Mesenchymal stem cell (in vitro differentiated cells and primary cell): ENCODE measurements around the gene MEIS2.

Experiments
- DNase-seq: peaks from one replicate; pipeline ENCODE4 v3.0.0-alpha.2; 2013
- H2AFZ ChIP-seq: one replicate; pipeline ENCODE4 v1.6.1; 2013; ENCODE audit warnings: low read depth, mild to moderate bottlenecking, control low read depth, inconsistent platforms, low read length, moderate library complexity
- H2AK5ac ChIP-seq: 2 replicates; pipeline ENCODE4 v1.6.1; 2013; ENCODE audit warnings: low read length, moderate library complexity, mild to moderate bottlenecking, inconsistent platforms; ENCODE audit not compliant: severe bottlenecking
- H2BK120ac ChIP-seq: one replicate; pipeline ENCODE4 v1.6.1; 2013; ENCODE audit warnings: low read depth, mild to moderate bottlenecking, inconsistent platforms, low read length, moderate library complexity
- H2BK12ac ChIP-seq, 2 experiments: one replicate each; pipeline ENCODE4 v1.6.1; 2013; ENCODE audit warnings: inconsistent platforms in 2 of 2, low read length in 2 of 2, mild to moderate bottlenecking in 2 of 2, moderate library complexity in 2 of 2, control low read depth in 1 of 2
- H2BK15ac ChIP-seq: one replicate; pipeline ENCODE4 v1.6.1; 2013; ENCODE audit warnings: mild to moderate bottlenecking, low read depth, inconsistent platforms; ENCODE audit not compliant: poor library complexity, severe bottlenecking
- H2BK5ac ChIP-seq: 2 replicates; pipeline ENCODE4 v1.6.1; 2013; ENCODE audit warnings: low read depth, mild to moderate bottlenecking, low read length, control low read depth, inconsistent platforms; ENCODE audit not compliant: poor library complexity, severe bottlenecking
- H3K14ac ChIP-seq, 2 experiments: one replicate each; pipeline ENCODE4 v1.6.1; 2013; ENCODE audit warnings: inconsistent platforms in 2 of 2, low read length in 2 of 2, control low read depth in 1 of 2, mild to moderate bottlenecking in 1 of 2, moderate library complexity in 1 of 2
- H3K18ac ChIP-seq, 2 experiments: one replicate each; pipeline ENCODE4 v1.6.1; 2013; ENCODE audit warnings: inconsistent platforms in 2 of 2, low read length in 2 of 2, control low read depth in 1 of 2, low read depth in 1 of 2, mild to moderate bottlenecking in 1 of 2
- H3K23ac ChIP-seq, 2 experiments: one replicate each; pipeline ENCODE4 v1.6.1; 2013; ENCODE audit warnings: inconsistent platforms in 2 of 2, low read length in 2 of 2, mild to moderate bottlenecking in 2 of 2, moderate library complexity in 2 of 2, control low read depth in 1 of 2
- H3K27ac ChIP-seq: 2 replicates; pipeline ENCODE4 v1.5.1; 2013; ENCODE audit warnings: mild to moderate bottlenecking, moderate library complexity, low read length, control low read depth, inconsistent platforms; ENCODE audit not compliant: poor library complexity, severe bottlenecking
- H3K27me3 ChIP-seq, 2 experiments: 2 replicates each; pipeline versions ENCODE4 v1.6.1 to v1.7.0; 2013; ENCODE audit warnings: low read length in 2 of 2, mild to moderate bottlenecking in 2 of 2, moderate library complexity in 2 of 2, control low read depth in 1 of 2, inconsistent platforms in 1 of 2; ENCODE audit not compliant: control insufficient read depth in 1 of 2, insufficient read depth in 1 of 2
- H3K36me3 ChIP-seq, 2 experiments: 2 replicates each; pipeline versions ENCODE4 v1.6.1 to v1.7.0; 2013; ENCODE audit warnings: low read length in 2 of 2, control low read depth in 1 of 2, inconsistent platforms in 1 of 2, low read depth in 1 of 2, mild to moderate bottlenecking in 1 of 2; ENCODE audit not compliant: insufficient read depth in 2 of 2, control insufficient read depth in 1 of 2
- H3K4ac ChIP-seq, 2 experiments: one replicate each; pipeline ENCODE4 v1.6.1; 2013; ENCODE audit warnings: inconsistent platforms in 2 of 2, low read length in 2 of 2, mild to moderate bottlenecking in 2 of 2, moderate library complexity in 2 of 2, control low read depth in 1 of 2, low read depth in 1 of 2
- H3K4me1 ChIP-seq: 2 replicates; pipeline ENCODE4 v1.6.1; 2013; ENCODE audit warnings: low read depth, low read length, control low read depth; ENCODE audit not compliant: control insufficient read depth, insufficient read depth
- H3K4me2 ChIP-seq: 2 replicates; pipeline ENCODE4 v1.6.1; 2013; ENCODE audit warnings: low read length, mild to moderate bottlenecking, inconsistent platforms; ENCODE audit not compliant: poor library complexity, severe bottlenecking
- H3K4me3 ChIP-seq, 2 experiments: 2 replicates each; pipeline versions ENCODE4 v1.5.1 to v1.7.0; 2013; ENCODE audit warnings: low read length in 2 of 2, mild to moderate bottlenecking in 2 of 2, control low read depth in 1 of 2, low read depth in 1 of 2; ENCODE audit not compliant: insufficient read depth in 1 of 2
- H3K79me1 ChIP-seq: replicated peaks from 2 replicates; pipeline ENCODE4 v1.6.1; 2013; ENCODE audit warnings: mild to moderate bottlenecking, control low read depth, low read length, inconsistent platforms; ENCODE audit not compliant: poor library complexity, severe bottlenecking
- H3K9ac ChIP-seq: 2 replicates; pipeline ENCODE4 v1.7.0; 2013; ENCODE audit warnings: mild to moderate bottlenecking, low read length, moderate library complexity
- H3K9me3 ChIP-seq: 2 replicates; pipeline ENCODE4 v1.7.0; 2013; ENCODE audit warnings: mild to moderate bottlenecking, low read length; ENCODE audit not compliant: control insufficient read depth
- H4K8ac ChIP-seq: one replicate; pipeline ENCODE4 v1.6.1; 2013; ENCODE audit warnings: inconsistent platforms, mild to moderate bottlenecking, low read length, moderate library complexity
- H4K91ac ChIP-seq: one replicate; pipeline ENCODE4 v1.6.1; 2013; ENCODE audit warnings: mild to moderate bottlenecking, low read length, inconsistent platforms
- WGBS: methylation state at CpG from one replicate; pipeline ENCODE4 v1.1.7; 2013; ENCODE audit warnings: mixed read lengths; 5-methylcytosine and 5-hydroxymethylcytosine counted together

Gene MEIS2

DNA sequence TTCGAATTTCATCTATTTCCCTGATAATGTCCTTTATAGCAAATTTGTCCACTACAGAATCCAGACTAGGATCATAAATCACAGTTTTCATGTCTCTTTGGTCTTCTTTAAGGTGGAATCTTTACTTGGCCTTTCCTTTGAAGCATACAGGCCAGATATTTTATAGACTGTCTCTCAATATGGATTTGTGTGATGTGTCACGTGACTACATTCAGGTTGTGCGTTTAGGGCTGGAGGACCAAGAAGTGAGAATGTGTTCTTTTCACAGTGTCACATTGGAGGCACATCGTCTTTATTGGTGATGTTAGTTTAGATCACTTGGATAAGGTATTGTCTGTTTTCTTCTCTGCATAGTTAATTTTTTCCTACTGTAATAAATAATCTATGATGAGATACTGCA is 232.9 kb downstream of the MEIS2 start:
- Histone ChIP-seq H2BK5ac (no peak overlapping the region), H3K4ac (no peak overlapping the region), H2BK15ac (no peak overlapping the region), H3K4me3 (no peak overlapping the region), H2AFZ (no peak overlapping the region), H3K36me3 (no peaks in the 10 kb centered on the region), H3K4me2 (no peak overlapping the region), H2BK120ac (no peak overlapping the region), H3K18ac (no peak overlapping the region), H3K79me1 (no peaks in the 10 kb centered on the region), H3K27ac (no peak overlapping the region), H3K9me3 (no peaks in the 10 kb centered on the region), H4K8ac (no peak overlapping the region), H2BK12ac (no peak overlapping the region), H3K4me1 (no peaks in the 10 kb centered on the region), H3K23ac (no peak overlapping the region), H2AK5ac (no peak overlapping the region), H3K27me3 (peaks cover 0 to 3% of the 10 kb centered on the region in 2 experiments), H4K91ac (no peak overlapping the region), H3K14ac (no peak overlapping the region), H3K9ac (no peak overlapping the region)
- 97% methylated on average over 3 of the region's 4 CpGs for WGBS
- no peak for DNase-seq

DNA sequence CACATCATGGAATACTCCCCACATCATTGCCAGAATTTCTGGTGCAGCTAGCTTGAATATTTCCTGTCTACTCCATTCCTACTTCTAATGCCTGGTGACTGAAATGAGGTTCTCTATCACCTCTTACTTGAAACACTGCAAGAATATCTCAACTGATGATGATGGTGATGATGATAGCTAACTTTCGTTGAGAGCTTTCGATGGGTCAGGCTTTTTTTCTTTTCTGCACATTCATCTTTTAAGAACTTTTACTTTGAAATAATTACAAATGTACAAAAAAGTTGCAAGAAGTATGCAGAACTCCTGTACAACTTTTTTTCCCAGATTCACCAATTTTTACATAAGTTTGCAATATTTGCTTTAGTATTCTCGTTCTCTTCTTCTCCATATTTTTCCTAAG is 233.5 kb downstream of the MEIS2 start:
- Histone ChIP-seq H3K23ac (no peak overlapping the region), H3K36me3 (no peaks in the 10 kb centered on the region), H3K4me1 (no peaks in the 10 kb centered on the region), H3K4me2 (no peak overlapping the region), H2BK5ac (no peak overlapping the region), H2BK15ac (no peak overlapping the region), H2AFZ (no peak overlapping the region), H3K27me3 (peaks cover 0 to 3% of the 10 kb centered on the region in 2 experiments), H4K91ac (no peak overlapping the region), H2BK12ac (no peak overlapping the region), H4K8ac (no peak overlapping the region), H3K18ac (no peak overlapping the region), H3K4ac (no peak overlapping the region), H3K27ac (no peak overlapping the region), H2BK120ac (no peak overlapping the region), H3K9ac (no peak overlapping the region), H3K79me1 (no peaks in the 10 kb centered on the region), H2AK5ac (no peak overlapping the region), H3K14ac (no peak overlapping the region), H3K4me3 (no peak overlapping the region), H3K9me3 (no peaks in the 10 kb centered on the region)
- no peak for DNase-seq
- no CpG with 5 or more reads among the region's 3 CpGs for WGBS

DNA sequence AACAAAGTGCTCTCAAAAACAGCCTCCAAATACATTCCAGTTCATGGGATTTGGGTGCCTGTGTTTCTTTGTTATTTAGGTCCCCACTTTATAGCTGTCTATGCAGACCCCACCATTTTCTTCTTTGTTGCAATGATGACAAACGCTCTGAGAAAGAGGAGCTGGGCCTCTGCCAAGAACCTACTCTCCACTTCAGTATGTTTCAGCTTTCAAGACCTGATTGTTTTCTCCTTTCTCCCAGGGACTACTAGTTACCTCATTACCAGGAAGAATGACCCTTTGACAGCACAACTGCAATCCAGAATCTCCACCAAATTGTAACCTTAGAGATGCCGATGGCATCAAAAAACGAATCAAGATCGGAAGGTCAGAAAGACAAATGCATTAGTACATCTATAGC is 236.8 kb downstream of the MEIS2 start:
- Histone ChIP-seq H3K36me3 (no peaks in the 10 kb centered on the region), H3K4me1 (no peaks in the 10 kb centered on the region), H2BK15ac (no peak overlapping the region), H2BK5ac (no peak overlapping the region), H2BK120ac (no peak overlapping the region), H3K23ac (no peak overlapping the region), H4K91ac (no peak overlapping the region), H3K27me3 (no peaks in the 10 kb centered on the region), H3K4me3 (no peak overlapping the region), H3K4ac (no peak overlapping the region), H3K27ac (no peak overlapping the region), H3K4me2 (no peak overlapping the region), H2AFZ (no peak overlapping the region), H4K8ac (no peak overlapping the region), H3K18ac (no peak overlapping the region), H3K79me1 (no peaks in the 10 kb centered on the region), H3K14ac (no peak overlapping the region), H3K9ac (no peak overlapping the region), H2AK5ac (no peak overlapping the region), H2BK12ac (no peak overlapping the region), H3K9me3 (no peaks in the 10 kb centered on the region)
- DNase-seq = no peak
- 78% methylated on average over 4 of the region's 4 CpGs for WGBS

DNA sequence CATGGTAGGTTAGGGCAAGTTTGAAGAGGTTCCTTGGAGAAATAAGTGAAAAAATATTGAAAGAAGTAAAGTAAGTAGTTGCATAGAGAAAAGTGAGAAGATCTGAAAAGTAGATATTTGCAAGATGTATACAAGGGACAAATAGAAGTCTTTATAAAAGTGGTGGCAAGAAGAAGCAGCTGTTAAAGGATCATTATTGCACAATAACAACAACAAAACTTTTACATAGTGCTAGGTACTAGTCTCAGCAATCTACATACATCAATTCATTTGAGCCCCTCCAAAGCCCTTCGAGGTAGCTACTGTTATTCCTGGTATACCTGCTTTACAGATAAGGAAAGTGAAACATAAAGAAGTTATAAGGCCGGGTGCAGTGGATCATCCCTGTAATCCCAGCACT is 239.6 kb downstream of the MEIS2 start:
- no peak overlapping the region for H2AFZ ChIP-seq
- H2BK5ac ChIP-seq = no peak overlapping the region
- no peak overlapping the region for H2BK120ac ChIP-seq
- no peak overlapping the region for H2BK12ac ChIP-seq
- no peak for DNase-seq
- no peak overlapping the region for H3K18ac ChIP-seq
- no peak overlapping the region for H3K4ac ChIP-seq
- no peak overlapping the region for H2BK15ac ChIP-seq
- no peak overlapping the region for H3K4me3 ChIP-seq
- no peaks in the 10 kb centered on the region for H3K27me3 ChIP-seq
- no peaks in the 10 kb centered on the region for H3K79me1 ChIP-seq
- no peak overlapping the region for H4K91ac ChIP-seq
- H3K27ac ChIP-seq = no peak overlapping the region
- no peak overlapping the region for H2AK5ac ChIP-seq
- no peak overlapping the region for H3K14ac ChIP-seq
- no peaks in the 10 kb centered on the region for H3K36me3 ChIP-seq
- H3K4me2 ChIP-seq = no peak overlapping the region
- no peak overlapping the region for H4K8ac ChIP-seq
- H3K9me3 ChIP-seq = no peaks in the 10 kb centered on the region
- 100% methylated on average over 2 of the region's 2 CpGs for WGBS
- H3K4me1 ChIP-seq = no peaks in the 10 kb centered on the region
- no peak overlapping the region for H3K23ac ChIP-seq
- no peak overlapping the region for H3K9ac ChIP-seq
